Neuron (in vitro differentiated cells): ENCODE measurements around the gene TCN2.

Experiments used
- H2AFZ ChIP-seq: one replicate; pipeline ENCODE4 v1.6.1; 2013; ENCODE audit warnings: low read depth, mild to moderate bottlenecking, inconsistent platforms, low read length, moderate library complexity
- H3K27me3 ChIP-seq: one replicate; pipeline ENCODE4 v1.6.1; 2013; ENCODE audit warnings: low read length; ENCODE audit not compliant: insufficient read depth
- H3K36me3 ChIP-seq: one replicate; pipeline ENCODE4 v1.6.1; 2013; ENCODE audit warnings: low read length; ENCODE audit not compliant: insufficient read depth
- H3K4me1 ChIP-seq: one replicate; pipeline ENCODE4 v1.6.1; 2013; ENCODE audit warnings: low read length; ENCODE audit not compliant: insufficient read depth
- H3K4me3 ChIP-seq: 2 replicates; pipeline ENCODE4 v1.5.1; 2013; ENCODE audit warnings: mild to moderate bottlenecking, low read length, moderate library complexity
- H3K9me3 ChIP-seq: one replicate; pipeline ENCODE4 v1.6.1; 2013; ENCODE audit warnings: low read length

The TCN2 gene

GRCh38 chr22:30648825-30649224, 41.9 kb downstream of the TCN2 start:
- Histone ChIP-seq H3K4me3 (no peak overlapping the region), H3K9me3 (no peaks in the 10 kb centered on the region), H3K4me1 (no peaks in the 10 kb centered on the region), H3K27me3 (no peaks in the 10 kb centered on the region), H3K36me3 (no peaks in the 10 kb centered on the region), H2AFZ (no peak overlapping the region)

GRCh38 chr22:30649430-30650007, 42.5 kb downstream of the TCN2 start:
- no peaks in the 10 kb centered on the region for H3K27me3 ChIP-seq
- H2AFZ ChIP-seq: no peak overlapping the region
- H3K36me3 ChIP-seq: no peaks in the 10 kb centered on the region
- no peak overlapping the region for H3K4me3 ChIP-seq
- H3K4me1 ChIP-seq: no peaks in the 10 kb centered on the region
- H3K9me3 ChIP-seq: peaks cover 2% of the 10 kb centered on the region

- Histone ChIP-seq H3K9me3 (peaks cover 4% of the 10 kb centered on the region), H2AFZ (no peak overlapping the region), H3K4me1 (peaks cover under 1% of the 10 kb centered on the region), H3K4me3 (no peak overlapping the region), H3K27me3 (no peaks in the 10 kb centered on the region), H3K36me3 (no peaks in the 10 kb centered on the region)
Observed at GRCh38 chr22:30650508-30651116, 43.6 kb downstream of the TCN2 start.

- Histone ChIP-seq H3K9me3 (peaks cover 4% of the 10 kb centered on the region), H3K4me3 (no peak overlapping the region), H3K27me3 (no peaks in the 10 kb centered on the region), H3K36me3 (no peaks in the 10 kb centered on the region), H2AFZ (no peak overlapping the region), H3K4me1 (peaks cover 3% of the 10 kb centered on the region)
Observed at GRCh38 chr22:30652852-30653251, 45.9 kb downstream of the TCN2 start.

GRCh38 chr22:30654361-30654760, 47.4 kb downstream of the TCN2 start:
- Histone ChIP-seq H2AFZ (no peak overlapping the region), H3K9me3 (peaks cover 4% of the 10 kb centered on the region), H3K36me3 (no peaks in the 10 kb centered on the region), H3K4me3 (no peak overlapping the region), H3K27me3 (no peaks in the 10 kb centered on the region), H3K4me1 (peaks cover 3% of the 10 kb centered on the region)

- peaks cover 3% of the 10 kb centered on the region for H3K4me1 ChIP-seq
- no peak overlapping the region for H3K4me3 ChIP-seq
- H3K27me3 ChIP-seq: no peaks in the 10 kb centered on the region
- H2AFZ ChIP-seq: no peak overlapping the region
- peaks cover 4% of the 10 kb centered on the region for H3K9me3 ChIP-seq
- H3K36me3 ChIP-seq: no peaks in the 10 kb centered on the region
Observed at GRCh38 chr22:30655532-30655931, 48.6 kb downstream of the TCN2 start.

- Histone ChIP-seq H3K4me3 (no peak overlapping the region), H3K27me3 (no peaks in the 10 kb centered on the region), H3K4me1 (peaks cover 5% of the 10 kb centered on the region), H2AFZ (no peak overlapping the region), H3K36me3 (no peaks in the 10 kb centered on the region), H3K9me3 (no peaks in the 10 kb centered on the region)
Observed at GRCh38 chr22:30662040-30662439, 55.1 kb downstream of the TCN2 start.

GRCh38 chr22:30664798-30665197, 57.8 kb downstream of the TCN2 start:
- no peak overlapping the region for H3K4me3 ChIP-seq
- no peaks in the 10 kb centered on the region for H3K36me3 ChIP-seq
- H2AFZ ChIP-seq: no peak overlapping the region
- H3K27me3 ChIP-seq: peaks cover 4% of the 10 kb centered on the region
- H3K9me3 ChIP-seq: no peaks in the 10 kb centered on the region
- H3K4me1 ChIP-seq: peaks cover 13% of the 10 kb centered on the region

- Histone ChIP-seq H3K36me3 (no peaks in the 10 kb centered on the region), H2AFZ (no peak overlapping the region), H3K9me3 (no peaks in the 10 kb centered on the region), H3K4me1 (peaks cover 13% of the 10 kb centered on the region), H3K4me3 (no peak overlapping the region), H3K27me3 (peaks cover 4% of the 10 kb centered on the region)
Observed at GRCh38 chr22:30665266-30665665, 58.3 kb downstream of the TCN2 start.

GRCh38 chr22:30665786-30666185, 58.8 kb downstream of the TCN2 start:
- H3K27me3 ChIP-seq: peaks cover 4% of the 10 kb centered on the region
- H3K9me3 ChIP-seq: no peaks in the 10 kb centered on the region
- peaks cover 13% of the 10 kb centered on the region for H3K4me1 ChIP-seq
- no peaks in the 10 kb centered on the region for H3K36me3 ChIP-seq
- no peak overlapping the region for H3K4me3 ChIP-seq
- no peak overlapping the region for H2AFZ ChIP-seq

- peak overlapping the region; percentile 72 for H3K4me3 ChIP-seq
- H3K36me3 ChIP-seq: no peaks in the 10 kb centered on the region
- peaks cover 13% of the 10 kb centered on the region for H3K4me1 ChIP-seq
- H3K27me3 ChIP-seq: peaks cover 4% of the 10 kb centered on the region
- H2AFZ ChIP-seq: peak overlapping the region; percentile 86
- H3K9me3 ChIP-seq: no peaks in the 10 kb centered on the region
Observed at GRCh38 chr22:30667107-30667493, 60.1 kb downstream of the TCN2 start.

- Histone ChIP-seq H2AFZ (peak within 1 kb of the TSS; percentile 86), H3K9me3 (no peaks in the 10 kb centered on the region), H3K4me1 (peaks cover 13% of the 10 kb centered on the region), H3K4me3 (peak within 1 kb of the TSS; percentile 72), H3K36me3 (no peaks in the 10 kb centered on the region), H3K27me3 (peaks cover 4% of the 10 kb centered on the region)
Observed at GRCh38 chr22:30667494-30668385, 60.8 kb downstream of the TCN2 start, which contains the start of gene DUSP18. Gene DUSP18 (minus strand): TSS chr22:30667875. CDS start chr22:30664003, 3,872 bp downstream.

GRCh38 chr22:30668386-30668710, 61.4 kb downstream of the TCN2 start:
- Histone ChIP-seq H3K9me3 (no peaks in the 10 kb centered on the region), H3K4me1 (peaks cover 13% of the 10 kb centered on the region), H3K4me3 (peak overlapping the region; percentile 72), H3K27me3 (peaks cover 8% of the 10 kb centered on the region), H2AFZ (peak overlapping the region; percentile 86), H3K36me3 (no peaks in the 10 kb centered on the region)
